Hematopoietic multipotent progenitor cell treated with erythropoietin and hydrocortisone succinate and interleukin-3 and kit ligand, for 15 days (in vitro differentiated cells): Measurements from ENCODE around the gene TMEM50A.
"Not testable (repeated sequence)": the region's sequence is repeated elsewhere in the genome, so short reads cannot be mapped to it uniquely, and the experiment has no call there.

Source experiments
- DNase-seq: peaks from one replicate; pipeline ENCODE4 v3.0.0-alpha.2; 2015; ENCODE audit warnings: low spot score

TMEM50A gene

GRCh38 chr1:25336922-25337354 is 1.2 kb upstream of the TMEM50A start:
- DNase-seq, result not testable (repeated sequence)

- DNase-seq, result not testable (repeated sequence)
These were observed 499 bp upstream of the TMEM50A start for GRCh38 chr1:25337483-25338187.

DNA sequence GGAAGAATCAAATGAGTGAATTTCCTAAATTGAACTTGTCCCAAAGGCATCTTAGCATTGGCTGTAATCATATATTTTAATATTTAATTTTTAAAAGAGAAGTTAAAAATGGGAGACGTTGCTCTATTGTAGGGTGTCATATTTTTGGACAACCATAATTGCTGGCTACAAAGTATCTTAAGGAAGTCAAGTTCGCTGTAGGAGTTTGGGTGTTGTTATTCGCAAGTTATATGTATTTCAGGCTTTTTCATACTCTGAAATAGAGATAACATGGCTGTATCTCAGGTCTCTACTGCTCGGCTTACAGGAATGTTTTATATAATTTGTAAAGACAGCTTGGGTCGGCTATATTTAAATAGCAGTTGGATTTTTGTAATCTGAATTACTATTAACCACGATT is 852 bp downstream of the TMEM50A start:
- DNase-seq, result no peak

DNA sequence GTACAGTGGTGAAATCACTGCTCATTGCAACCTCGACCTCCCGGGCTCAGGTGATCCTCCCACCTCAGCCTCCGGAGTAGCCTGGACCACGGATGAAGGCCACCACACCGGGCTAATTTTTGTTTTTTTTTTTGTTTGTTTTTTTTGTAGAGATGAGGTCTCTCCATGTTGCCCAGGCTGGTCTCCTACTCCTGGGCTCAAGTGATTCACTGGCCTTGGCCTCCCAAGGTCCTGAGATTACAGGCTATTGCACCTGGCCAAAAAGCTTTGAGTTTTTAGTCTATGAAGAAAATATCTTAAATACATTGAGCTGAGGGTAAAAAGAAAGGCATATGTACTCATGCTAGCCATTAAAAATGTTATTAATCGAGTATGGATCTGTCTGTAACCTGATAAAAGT is 3.6 kb downstream of the TMEM50A start:
- DNase-seq, result no peak

GRCh38 chr1:25342846-25343245 is 4.7 kb downstream of the TMEM50A start:
- no peak for DNase-seq

DNA sequence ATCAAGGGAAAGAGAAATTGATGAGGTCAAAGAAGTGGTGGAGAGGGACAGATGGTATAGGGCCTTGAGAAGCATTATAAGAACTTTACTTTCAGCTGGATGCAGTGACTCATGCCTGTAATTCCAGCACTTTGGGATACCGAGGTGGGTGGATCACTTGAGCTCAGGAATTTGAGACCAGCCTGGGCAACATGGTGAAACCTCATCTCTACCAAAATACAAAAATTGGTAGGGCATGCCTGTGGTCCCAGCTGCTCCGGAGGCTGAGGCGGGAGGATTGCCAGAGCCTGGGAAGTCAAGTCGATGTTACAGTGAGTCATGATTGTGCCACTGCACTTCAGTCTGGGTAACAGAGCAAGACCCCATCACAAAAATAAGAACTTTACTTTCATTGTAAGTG is 5.7 kb downstream of the TMEM50A start:
- no peak for DNase-seq

- no peak for DNase-seq
These were observed 9.4 kb downstream of the TMEM50A start for GRCh38 chr1:25347556-25347955.

DNA sequence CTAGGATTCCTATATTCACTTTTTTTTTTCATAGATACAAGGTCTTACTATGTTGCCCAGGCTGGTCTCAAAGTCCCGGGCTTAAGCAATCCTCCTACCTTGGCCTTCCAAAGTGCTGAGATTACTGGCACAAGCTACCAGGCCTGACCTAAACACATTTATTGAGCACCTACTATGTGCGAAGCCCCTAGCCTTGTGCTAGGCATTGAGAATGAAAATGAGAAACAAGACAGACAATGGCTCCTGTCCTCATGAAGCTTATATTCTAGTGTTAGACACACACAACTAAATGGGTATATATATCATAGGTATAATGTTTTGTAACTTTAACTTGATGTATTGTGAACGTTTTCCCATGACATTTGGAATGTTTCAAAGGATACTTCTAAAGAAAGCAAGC is 11.5 kb downstream of the TMEM50A start:
- no peak for DNase-seq

GRCh38 chr1:25355841-25356395 is 17.8 kb downstream of the TMEM50A start:
- DNase-seq, result no peak

- no peak for DNase-seq
These were observed 18.3 kb downstream of the TMEM50A start for GRCh38 chr1:25356441-25356840.

- DNase-seq, result peak; percentile 56
These were observed 18.7 kb downstream of the TMEM50A start for GRCh38 chr1:25356848-25357247.

DNA sequence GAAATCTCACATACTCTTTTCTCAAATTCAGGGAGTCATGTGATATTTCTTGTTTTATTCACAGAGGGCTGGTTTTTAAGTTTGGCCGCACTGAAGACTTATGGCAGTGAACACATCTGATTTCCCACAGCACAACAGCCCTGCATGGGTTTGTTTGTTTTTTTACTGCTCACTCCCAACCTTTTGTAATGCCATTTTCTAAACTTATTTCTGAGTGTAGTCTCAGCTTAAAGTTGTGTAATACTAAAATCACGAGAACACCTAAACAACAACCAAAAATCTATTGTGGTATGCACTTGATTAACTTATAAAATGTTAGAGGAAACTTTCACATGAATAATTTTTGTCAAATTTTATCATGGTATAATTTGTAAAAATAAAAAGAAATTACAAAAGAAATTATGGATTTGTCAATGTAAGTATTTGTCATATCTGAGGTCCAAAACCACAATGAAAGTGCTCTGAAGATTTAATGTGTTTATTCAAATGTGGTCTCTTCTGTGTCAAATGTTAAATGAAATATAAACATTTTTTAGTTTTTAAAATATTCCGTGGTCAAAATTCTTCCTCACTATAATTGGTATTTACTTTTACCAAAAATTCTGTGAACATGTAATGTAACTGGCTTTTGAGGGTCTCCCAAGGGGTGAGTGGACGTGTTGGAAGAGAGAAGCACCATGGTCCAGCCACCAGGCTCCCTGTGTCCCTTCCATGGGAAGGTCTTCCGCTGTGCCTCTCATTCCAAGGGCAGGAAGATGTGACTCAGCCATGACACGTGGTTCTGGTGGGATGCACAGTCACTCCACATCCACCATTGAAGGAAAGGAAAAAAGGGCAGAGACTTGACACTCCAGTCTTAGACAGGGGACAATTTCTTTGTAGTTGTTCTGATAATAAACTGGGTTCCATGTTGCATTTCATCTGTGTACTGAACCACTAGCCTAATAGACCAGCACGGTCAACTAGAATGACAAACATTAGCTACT is 22.8 kb downstream of the TMEM50A start:
- no peak for DNase-seq

- no peak for DNase-seq
These were observed 23.8 kb downstream of the TMEM50A start for GRCh38 chr1:25361901-25362300.

GRCh38 chr1:25362634-25363559 is 24.8 kb downstream of the TMEM50A start:
- DNase-seq, result not testable (repeated sequence)

GRCh38 chr1:25369241-25369640 is 31.1 kb downstream of the TMEM50A start:
- DNase-seq, result no peak

- not testable (repeated sequence) for DNase-seq
These were observed 31.6 kb downstream of the TMEM50A start for GRCh38 chr1:25369691-25370271.

GRCh38 chr1:25371757-25372156 is 33.6 kb downstream of the TMEM50A start:
- not testable (repeated sequence) for DNase-seq

- DNase-seq, result not testable (repeated sequence)
These were observed 40.2 kb downstream of the TMEM50A start for GRCh38 chr1:25378367-25378766.

- not testable (repeated sequence) for DNase-seq
These were observed 44.4 kb downstream of the TMEM50A start for GRCh38 chr1:25382543-25382942.

DNA sequence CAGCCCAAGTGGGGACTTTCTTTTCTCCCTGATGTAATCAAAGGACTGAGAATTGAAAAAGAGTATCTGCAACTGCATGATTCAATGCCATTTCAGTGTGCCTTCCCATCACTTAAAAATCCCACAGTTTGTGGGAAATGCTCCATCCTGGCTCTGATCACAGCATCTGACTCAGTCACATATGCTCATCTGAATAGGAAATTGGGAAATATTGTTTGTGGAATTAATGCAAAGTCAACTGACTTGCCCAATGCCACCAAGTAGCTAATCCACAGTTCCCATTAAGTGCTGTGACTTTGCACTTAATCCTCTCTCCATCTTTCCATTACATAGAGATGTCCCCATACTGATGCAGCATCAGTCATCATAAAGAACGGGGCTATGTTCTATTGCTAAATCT is 45.0 kb downstream of the TMEM50A start:
- not testable (repeated sequence) for DNase-seq

DNA sequence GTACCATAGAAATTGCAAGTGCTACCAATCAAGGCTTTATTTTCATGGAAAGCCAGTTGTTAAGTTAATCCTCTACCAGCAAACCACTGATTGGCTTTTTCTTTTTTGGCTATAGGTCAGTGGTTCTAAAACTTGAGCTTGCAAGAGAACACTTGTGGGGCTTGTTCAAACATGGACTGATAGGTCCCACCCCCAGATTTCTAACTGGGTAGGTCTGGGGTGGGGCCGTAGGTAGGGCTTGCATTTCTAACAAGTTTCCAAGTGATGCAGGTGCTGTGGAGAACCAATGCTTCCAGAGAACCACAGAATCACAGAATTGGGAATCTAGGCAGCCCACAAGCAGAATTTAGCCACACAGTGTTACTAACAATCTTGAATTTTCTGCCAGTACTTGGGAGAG is 45.7 kb downstream of the TMEM50A start:
- DNase-seq, result not testable (repeated sequence)
